CD4-positive, alpha-beta T cell treated with Interleukin-15 for 4 hours (primary cell): ENCODE measurements around the gene CADPS.
A peak's percentile ranks its signal among the peaks of the same experiment; 100 is the strongest.

Experiments
- DNase-seq: peaks from one replicate; pipeline ENCODE4 v3.0.0-alpha.2; 2020; ENCODE audit warnings: low spot score

The CADPS gene

DNA sequence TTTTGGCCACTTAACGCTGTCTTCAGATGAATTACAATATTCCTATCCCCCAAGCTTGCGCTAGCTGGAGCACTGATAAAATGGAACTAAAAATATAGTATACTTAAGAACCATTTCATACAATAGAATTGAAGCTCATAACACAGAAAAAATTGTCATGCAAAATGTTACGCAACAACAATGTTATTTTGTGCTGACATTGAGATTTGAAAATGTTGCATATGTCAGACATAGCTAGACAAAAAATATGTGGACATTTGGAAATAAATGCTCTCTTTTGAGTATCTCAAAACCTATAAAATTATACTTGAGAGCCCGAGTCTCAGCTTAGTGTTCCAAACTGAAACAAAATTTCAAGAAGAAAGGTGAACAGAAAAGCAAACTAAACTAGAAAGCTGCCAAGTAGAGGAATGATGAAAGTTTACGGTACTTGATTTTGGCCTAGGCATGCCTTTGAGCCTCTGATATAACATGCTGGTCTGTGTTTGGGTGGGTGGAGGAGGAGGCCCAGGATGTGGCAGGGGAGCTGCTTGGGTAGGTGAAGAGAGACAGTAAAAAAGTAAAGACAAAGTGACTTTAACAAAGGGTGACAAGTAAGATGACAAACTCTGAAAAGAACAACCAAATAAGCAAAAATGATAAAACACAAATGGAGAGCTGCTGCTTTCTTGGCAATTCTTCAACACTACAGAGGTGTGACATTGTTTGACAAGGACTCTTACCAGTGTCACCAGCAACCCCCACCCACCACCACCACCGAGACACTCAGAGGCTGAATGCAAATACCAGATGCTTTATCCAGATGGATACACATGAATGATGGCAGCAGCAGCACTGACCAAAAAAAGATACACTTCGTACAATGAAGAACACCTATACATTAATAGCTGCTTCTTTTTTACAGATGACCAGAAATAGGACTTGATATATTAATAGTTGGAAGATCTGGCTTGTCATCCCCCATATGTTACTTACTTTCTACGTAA, 372.6 kb downstream of the CADPS start:
- DNase-seq = no peak

DNA sequence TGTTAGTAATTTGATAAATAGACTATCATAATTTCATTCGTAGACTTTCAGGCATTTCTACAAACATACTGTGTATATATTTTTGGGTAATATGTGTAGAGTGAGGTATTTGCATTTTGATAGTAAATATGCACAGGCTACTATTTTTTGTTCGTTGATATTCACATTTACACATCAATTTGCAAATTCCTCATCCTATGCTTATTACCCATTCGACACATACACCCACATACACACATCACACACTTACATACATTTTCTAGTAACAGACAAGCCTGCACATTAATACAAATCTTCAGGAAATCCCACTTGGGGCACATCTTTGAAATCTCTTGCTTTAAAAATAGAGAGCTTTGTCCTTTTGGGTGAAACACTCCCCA, 373.9 kb downstream of the CADPS start:
- DNase-seq = no peak

DNA sequence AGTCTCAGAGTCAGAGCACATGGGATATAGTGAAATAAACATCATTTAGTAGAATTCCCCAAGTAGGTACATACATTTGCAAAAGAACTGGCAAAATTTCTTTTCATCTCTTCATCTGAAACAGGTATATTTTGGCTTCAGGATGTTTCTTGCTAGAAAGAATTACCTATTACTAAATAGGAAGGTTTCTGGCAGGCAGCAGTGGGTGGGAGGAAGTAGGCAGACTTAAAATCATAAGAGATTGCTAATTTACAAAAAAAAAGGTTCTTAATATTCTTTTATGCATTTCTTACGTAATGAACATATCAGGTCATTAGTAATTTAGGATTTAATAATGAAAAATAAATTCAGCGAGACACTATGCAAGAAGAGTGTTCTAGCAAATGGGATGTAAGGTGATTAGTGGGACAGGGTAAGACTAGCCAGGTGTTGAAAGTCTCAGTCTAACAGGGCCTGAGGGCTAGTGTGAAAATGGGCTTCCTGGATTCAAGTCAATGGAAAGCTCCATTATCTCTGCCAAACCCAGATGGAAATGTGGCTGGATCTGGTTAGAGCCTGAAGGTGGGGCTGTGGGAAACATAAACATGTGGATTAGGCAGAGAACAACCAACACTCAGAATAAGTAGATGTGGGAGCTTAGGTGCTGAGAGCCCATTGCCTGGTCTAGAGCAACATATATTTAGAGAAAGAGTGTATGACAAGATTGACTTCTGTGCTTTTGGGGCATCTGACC, 374.5 kb downstream of the CADPS start:
- DNase-seq = no peak

GRCh38 chr3:62497156-62497555, 378.1 kb downstream of the CADPS start:
- DNase-seq = no peak

DNA sequence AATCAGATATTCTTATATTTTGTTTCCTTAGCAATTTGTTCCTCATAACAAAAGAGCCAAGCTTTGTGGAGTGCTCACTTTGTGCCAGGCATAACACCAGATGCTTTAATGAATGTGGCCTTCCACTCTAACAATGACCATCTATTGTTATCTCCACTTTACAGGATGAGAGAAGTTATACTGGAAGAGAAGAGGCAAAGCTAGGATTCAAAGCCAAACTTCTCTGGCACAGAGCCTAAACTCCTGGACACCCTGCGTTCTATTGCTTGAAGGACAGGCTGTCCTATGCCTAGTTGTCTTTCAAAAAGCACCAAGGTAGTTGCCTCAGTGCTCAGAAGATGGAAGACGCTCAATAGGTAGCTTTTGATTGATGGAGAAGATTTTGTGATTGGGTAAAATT, 378.7 kb downstream of the CADPS start:
- DNase-seq = no peak

GRCh38 chr3:62493109-62493801, 382.0 kb downstream of the CADPS start:
- no peak for DNase-seq

- no peak for DNase-seq
Observed at GRCh38 chr3:62482961-62483360, 392.3 kb downstream of the CADPS start.

- DNase-seq = no peak
Observed at GRCh38 chr3:62481962-62482361, 393.3 kb downstream of the CADPS start.

- no peak for DNase-seq
Observed at GRCh38 chr3:62480056-62480455, 395.2 kb downstream of the CADPS start.

DNA sequence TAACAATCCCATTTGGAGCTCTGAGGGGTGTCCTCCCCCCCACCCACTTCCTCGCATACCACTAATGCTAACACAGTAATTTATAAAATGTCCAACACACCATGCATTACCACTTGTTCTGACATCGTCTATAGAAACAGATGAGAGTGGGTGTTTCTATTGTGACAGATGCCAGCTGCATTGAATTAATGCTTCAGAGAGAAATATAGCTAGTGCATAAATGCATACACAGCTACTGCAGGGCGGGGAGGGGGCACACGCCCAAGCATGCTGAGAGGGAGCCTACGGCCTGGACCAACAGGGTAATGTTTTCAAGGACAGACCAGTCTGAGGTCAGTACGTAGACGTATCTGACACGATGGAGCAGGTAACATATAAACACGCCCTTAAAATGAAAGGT, 395.9 kb downstream of the CADPS start:
- no peak for DNase-seq

GRCh38 chr3:62475306-62475705, 399.9 kb downstream of the CADPS start:
- DNase-seq = no peak

DNA sequence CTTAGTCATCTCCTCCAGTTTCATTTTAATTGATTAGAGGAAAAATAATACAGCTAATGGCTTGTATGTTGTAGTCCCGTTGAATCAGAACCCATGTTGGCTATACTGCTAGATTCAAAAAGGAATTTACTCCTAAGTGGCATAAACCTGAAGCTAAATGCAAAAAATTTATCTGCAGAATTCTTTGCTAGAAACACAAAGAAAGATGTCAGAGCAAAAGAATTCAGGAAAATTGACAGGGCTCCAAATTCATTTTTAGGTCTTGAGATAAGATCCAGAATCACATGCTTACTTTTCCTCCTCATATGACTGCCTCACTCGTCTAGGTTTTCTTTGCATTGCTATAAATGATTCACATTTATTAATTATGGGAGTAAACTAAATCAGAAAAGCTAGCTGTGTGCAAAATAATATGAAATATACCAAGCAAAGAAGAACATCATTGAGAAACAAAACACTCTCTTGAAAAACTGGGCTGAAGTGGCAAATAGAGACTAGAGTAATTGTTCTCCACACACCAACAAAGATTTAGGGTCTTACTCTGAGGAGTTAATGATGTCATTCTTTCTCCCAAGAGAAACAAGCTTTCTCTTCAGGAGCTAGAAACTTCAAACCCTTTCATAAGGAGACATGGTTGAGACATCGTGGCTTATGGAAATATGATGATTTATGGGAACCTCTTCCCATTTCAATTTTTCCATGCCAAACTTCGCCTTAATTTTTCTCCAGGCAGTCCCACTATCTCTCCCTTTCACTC, 407.1 kb downstream of the CADPS start:
- no peak for DNase-seq

- no peak for DNase-seq
Observed at GRCh38 chr3:62462788-62463187, 412.4 kb downstream of the CADPS start.

- no peak for DNase-seq
Observed at GRCh38 chr3:62462104-62462762, 413.0 kb downstream of the CADPS start.

DNA sequence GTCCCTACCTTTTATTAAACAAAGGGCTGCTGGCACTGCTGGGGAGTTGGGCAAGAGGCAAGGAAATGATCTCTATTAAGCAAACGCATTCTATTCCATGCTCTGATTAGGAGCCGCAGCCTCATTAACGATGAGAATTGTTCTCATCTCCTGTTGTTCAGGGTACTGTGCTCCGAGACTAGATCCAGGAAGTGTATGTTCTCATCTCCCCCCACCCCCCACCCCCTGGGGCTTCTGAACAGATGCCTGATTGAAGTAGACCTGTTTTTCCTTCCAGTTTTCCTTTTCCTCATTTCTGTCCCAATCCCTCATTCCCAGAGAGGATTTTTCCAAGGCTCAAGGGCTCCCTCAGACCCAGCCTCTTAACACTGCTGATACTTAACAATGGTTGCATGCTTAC, 420.3 kb downstream of the CADPS start:
- DNase-seq = no peak

DNA sequence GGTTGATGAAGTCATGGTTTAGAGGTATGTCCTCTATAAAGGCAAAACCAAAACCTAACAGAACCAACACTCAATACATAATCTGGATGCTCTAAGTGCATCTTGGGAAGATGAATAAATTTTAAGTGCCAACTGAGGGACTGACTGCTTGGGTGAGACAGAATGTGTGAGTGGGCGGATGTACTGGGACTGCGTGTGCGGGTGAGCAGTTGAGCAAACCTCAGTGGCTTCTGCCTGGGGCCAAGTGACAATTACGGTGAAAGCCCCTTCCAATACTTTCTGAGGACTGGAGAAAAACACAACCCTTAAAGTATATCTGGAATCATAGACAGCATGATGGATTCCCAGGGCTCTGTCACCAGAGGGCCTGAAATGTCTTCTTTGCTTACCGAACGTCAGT, 421.8 kb downstream of the CADPS start:
- no peak for DNase-seq

GRCh38 chr3:62451211-62451887, 423.9 kb downstream of the CADPS start:
- DNase-seq = no peak

- DNase-seq = no peak
Observed at GRCh38 chr3:62446337-62446940, 428.8 kb downstream of the CADPS start.

- peak; percentile 2 for DNase-seq
Observed at GRCh38 chr3:62445275-62445674, 429.9 kb downstream of the CADPS start.

DNA sequence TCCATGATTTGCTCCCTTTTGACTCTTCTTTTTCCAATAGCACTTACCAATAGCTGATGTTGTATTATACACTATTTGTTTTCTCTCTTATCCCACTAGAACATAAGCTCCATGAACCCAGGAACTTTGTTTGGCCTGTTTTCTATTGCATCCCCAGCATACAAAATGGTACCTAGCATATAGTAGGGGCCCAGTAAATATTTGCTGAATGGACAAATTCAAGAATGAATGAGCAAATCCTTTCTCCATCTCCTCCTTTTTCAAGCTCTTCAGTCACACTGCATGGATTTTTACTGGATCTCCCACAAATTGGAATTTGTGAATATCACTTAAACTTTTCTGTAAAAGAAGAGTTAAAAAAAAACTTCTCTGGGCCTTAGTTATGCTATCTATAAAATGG, 435.2 kb downstream of the CADPS start:
- no peak for DNase-seq
